ENCODE results near the gene CPB1. TPM values are rescaled to one million over a fixed set of nuclear protein-coding genes. Genes with fewer than 3 reads are reported as not detected.

The CPB1 gene
- 0.41 TPM for total RNA-seq

DNA sequence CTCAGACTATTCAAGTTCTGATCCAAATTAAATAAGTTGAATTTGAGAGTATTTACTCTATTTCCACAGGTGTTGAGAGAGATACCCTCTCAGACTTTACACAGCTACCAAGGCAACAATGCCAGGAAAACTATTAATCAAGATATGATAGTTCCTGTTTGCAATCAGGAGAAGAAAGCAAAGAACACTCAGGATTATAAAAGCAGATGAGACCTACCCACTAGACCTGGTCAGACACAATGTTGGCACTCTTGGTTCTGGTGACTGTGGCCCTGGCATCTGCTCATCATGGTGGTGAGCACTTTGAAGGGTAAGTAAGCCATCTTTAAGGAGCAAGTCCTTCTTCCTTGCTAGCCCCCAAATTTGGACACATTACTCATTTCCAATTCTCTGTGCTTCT, at the start of gene CPB1:
Gene CPB1, plus strand, starts transcription at position 227 of the 400 bp plus-strand sequence. Its CDS starts 13 bp downstream, at position 240.

GRCh38 chr3:148865049-148865448, 37.4 kb downstream of the CPB1 start, which contains the start of gene CPA3:
Gene CPA3, plus strand, starts transcription at chr3:148865296. Its CDS starts 12 bp downstream, at chr3:148865308.

Other genes starting within 250 kb of the CPB1 start
- 22.0 TPM for gene AGTR1, start 129.9 kb upstream of the CPB1 start, total RNA-seq
- gene CPA3, start 37.5 kb downstream of the CPB1 start, total RNA-seq: 1.6 TPM
- gene GYG1, start 163.7 kb downstream of the CPB1 start, total RNA-seq: 25.3 TPM

Measured in metanephros (tissue), 1 donor.